Ishikawa (cell line): ENCODE results near the gene CHD2.

ENCODE experiments used
- CEBPB ChIP-seq: IDR thresholded peaks from 2 replicates; pipeline ENCODE4 v1.6.1; 2012
- CREB1 ChIP-seq: IDR thresholded peaks from 2 replicates; pipeline ENCODE4 v1.6.1; 2012; ENCODE audit warnings: low read depth
- EGR1 ChIP-seq: IDR thresholded peaks from 2 replicates; pipeline ENCODE4 v1.6.1; 2012
- EP300 ChIP-seq: IDR thresholded peaks from 2 replicates; pipeline ENCODE4 v1.6.1; 2012; ENCODE audit warnings: borderline replicate concordance
- FOXM1 ChIP-seq: IDR thresholded peaks from 2 replicates; pipeline ENCODE4 v1.6.1; 2012; ENCODE audit warnings: low read depth, borderline replicate concordance
- NFIC ChIP-seq: IDR thresholded peaks from 2 replicates; pipeline ENCODE4 v1.6.1; 2012
- RAD21 ChIP-seq: IDR thresholded peaks from 2 replicates; pipeline ENCODE4 v1.6.1; 2012; ENCODE audit warnings: low read depth
- TAF1 ChIP-seq: IDR thresholded peaks from 2 replicates; pipeline ENCODE4 v1.6.1; 2012; ENCODE audit warnings: low read depth, mild to moderate bottlenecking
- TCF12 ChIP-seq: IDR thresholded peaks from 2 replicates; pipeline ENCODE4 v1.6.1; 2012; ENCODE audit warnings: low read depth
- TEAD4 ChIP-seq: IDR thresholded peaks from 2 replicates; pipeline ENCODE4 v1.6.1; 2012
- YY1 ChIP-seq: IDR thresholded peaks from 2 replicates; pipeline ENCODE4 v1.6.1; 2012; ENCODE audit warnings: low read depth
- ZBTB7A ChIP-seq: IDR thresholded peaks from 2 replicates; pipeline ENCODE4 v1.6.1; 2012; ENCODE audit warnings: low read depth
- TF ChIP-seq, protein P1 (sequence below): IDR thresholded peaks from 2 replicates; pipeline ENCODE4 v1.6.1; 2012; ENCODE audit warnings: low read depth, mild to moderate bottlenecking
- TF ChIP-seq, protein P2 (sequence below): IDR thresholded peaks from 2 replicates; pipeline ENCODE4 v1.6.1; 2012
- TF ChIP-seq, protein P3 (sequence below): IDR thresholded peaks from 2 replicates; pipeline ENCODE4 v1.6.1; 2012

The CHD2 gene

DNA sequence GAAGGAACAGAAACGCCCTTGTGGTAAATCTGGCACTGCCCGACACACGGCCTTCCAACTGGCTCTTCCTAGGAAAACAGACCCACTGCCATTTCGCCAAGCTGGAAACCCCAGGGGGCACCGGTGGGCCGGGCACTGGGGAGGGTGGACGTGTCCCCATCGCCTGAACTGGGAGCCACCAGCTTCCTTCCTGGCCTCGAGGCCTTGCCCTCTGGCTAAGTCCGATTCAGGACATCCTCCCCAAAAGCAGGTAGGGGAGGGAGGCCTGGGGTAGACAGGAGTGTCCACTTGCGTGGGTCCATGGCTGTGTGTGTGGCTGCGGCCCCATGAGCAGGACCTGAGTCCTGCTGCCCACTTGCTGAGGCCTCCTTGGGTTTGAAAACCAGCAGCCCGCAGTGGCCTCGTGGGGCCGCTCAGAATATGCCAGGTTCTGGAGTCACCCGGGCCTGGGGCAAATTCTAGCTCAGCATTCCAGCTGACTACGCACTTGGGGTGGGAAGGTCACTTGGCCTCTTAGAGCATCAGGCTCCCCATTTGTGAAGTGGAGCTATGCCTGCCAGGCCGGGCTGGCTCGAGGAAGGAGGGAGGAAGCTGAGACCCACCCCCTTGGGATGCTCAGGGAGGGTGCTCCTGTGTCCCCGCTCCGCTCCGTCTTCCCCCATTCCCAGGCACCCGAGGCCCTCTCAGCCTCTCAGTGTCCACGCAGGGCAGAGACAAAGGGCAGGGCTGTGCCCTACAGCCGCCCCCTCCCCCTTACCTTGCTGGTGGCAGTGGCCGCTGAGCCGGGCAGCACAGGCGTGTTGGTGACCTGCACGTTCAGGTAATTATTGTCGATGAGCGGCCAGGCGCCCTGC lies 151.3 kb downstream of the CHD2 start:
- TF ChIP-seq NFIC (no peak), FOXM1 (no peak), TAF1 (no peak)

DNA sequence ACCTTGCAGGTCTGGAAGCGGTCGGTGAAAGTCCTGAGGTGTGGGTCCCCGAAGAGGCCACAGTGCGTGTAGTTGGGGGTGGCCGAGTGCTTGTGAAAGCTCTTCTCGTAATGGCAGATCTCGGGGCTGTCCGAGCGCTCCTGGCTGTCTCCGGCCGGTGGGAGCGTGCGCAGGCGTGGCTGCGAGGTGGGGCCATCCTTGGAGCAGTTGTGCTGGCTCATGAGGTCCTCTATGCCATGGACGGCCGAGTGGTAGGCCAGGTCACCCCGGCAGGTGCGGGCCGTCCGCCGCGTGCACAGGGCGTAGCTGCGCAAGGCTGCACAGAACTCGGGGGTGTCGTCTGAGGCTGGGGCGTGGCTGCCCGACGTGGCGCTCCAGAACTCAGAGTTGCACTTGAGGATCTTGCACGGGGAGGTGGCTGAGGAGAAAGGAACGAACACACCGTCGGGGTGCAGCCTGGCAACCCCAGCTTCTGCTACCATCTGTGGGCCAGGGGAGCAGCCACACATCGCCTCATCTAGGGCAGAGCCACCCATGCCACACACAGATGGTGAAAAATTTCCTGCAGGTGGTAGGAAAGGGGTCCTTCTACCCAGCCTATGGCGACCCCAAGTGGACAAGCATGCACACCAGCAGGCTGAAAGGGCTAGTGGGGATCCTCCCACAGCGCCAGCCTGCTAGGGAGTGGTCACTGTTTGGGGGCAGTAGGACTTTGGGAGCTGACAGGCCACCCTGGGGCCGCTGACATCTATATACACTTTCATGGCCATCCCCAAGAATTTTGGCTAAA lies 152.2 kb downstream of the CHD2 start:
- TF ChIP-seq RAD21: peak; percentile 62
- TF ChIP-seq CEBPB: no peak

DNA sequence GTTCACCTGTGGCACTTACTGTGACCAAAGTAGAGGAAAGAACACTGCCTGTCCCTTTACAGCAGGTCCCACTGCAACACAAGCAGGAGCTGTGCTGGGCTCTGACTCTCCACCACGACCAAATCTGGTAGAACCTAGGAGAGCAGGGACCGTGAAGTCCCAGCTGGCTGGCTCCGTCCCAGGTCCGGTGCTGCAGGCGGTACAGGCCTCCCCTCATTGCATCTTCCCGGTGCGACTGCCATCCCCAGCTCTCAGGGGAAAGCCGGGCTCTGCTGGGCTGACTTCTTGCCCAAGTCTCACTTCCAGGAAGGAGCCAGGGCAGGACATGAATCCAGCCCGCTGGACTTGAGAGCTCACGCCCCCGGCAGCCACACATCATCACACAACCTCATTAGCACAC lies 155.1 kb downstream of the CHD2 start:
- no peak for TF ChIP-seq ZBTB7A
- TF ChIP-seq TEAD4: no peak
- TF ChIP-seq, protein P1, sequence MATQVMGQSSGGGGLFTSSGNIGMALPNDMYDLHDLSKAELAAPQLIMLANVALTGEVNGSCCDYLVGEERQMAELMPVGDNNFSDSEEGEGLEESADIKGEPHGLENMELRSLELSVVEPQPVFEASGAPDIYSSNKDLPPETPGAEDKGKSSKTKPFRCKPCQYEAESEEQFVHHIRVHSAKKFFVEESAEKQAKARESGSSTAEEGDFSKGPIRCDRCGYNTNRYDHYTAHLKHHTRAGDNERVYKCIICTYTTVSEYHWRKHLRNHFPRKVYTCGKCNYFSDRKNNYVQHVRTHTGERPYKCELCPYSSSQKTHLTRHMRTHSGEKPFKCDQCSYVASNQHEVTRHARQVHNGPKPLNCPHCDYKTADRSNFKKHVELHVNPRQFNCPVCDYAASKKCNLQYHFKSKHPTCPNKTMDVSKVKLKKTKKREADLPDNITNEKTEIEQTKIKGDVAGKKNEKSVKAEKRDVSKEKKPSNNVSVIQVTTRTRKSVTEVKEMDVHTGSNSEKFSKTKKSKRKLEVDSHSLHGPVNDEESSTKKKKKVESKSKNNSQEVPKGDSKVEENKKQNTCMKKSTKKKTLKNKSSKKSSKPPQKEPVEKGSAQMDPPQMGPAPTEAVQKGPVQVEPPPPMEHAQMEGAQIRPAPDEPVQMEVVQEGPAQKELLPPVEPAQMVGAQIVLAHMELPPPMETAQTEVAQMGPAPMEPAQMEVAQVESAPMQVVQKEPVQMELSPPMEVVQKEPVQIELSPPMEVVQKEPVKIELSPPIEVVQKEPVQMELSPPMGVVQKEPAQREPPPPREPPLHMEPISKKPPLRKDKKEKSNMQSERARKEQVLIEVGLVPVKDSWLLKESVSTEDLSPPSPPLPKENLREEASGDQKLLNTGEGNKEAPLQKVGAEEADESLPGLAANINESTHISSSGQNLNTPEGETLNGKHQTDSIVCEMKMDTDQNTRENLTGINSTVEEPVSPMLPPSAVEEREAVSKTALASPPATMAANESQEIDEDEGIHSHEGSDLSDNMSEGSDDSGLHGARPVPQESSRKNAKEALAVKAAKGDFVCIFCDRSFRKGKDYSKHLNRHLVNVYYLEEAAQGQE: no peak
- no peak for TF ChIP-seq EP300
- no peak for TF ChIP-seq NFIC
- no peak for TF ChIP-seq CEBPB
- no peak for TF ChIP-seq TAF1
- TF ChIP-seq TCF12: no peak
- TF ChIP-seq RAD21: no peak
- no peak for TF ChIP-seq EGR1
- no peak for TF ChIP-seq FOXM1
- TF ChIP-seq YY1: no peak
- TF ChIP-seq CREB1: no peak

DNA sequence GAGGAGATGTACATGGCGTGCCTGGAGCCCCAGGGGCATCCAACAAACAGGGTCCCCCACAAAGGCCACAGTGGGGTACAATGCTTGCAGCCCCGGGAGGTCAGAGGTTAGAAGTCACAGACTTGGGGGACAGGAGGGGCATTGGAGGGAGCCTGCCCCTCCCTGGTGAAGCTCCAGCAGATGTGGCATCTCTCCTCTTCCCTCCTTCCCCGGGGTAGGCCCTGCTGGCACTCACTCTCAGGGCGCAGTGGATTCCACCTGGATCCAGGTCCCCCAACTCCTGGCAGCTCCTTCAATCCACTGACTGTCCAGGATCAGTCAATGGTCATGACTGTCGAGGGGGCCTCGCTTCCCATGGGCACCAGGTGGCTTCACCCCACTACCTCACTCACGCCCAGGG lies 156.7 kb downstream of the CHD2 start:
- TF ChIP-seq TEAD4 (no peak), FOXM1 (no peak), RAD21 (no peak), EP300 (no peak), CEBPB (no peak), EGR1 (no peak), NFIC (no peak), TCF12 (no peak), TAF1 (no peak), CREB1 (no peak), ZBTB7A (no peak), YY1 (no peak)
- TF ChIP-seq, protein P2, sequence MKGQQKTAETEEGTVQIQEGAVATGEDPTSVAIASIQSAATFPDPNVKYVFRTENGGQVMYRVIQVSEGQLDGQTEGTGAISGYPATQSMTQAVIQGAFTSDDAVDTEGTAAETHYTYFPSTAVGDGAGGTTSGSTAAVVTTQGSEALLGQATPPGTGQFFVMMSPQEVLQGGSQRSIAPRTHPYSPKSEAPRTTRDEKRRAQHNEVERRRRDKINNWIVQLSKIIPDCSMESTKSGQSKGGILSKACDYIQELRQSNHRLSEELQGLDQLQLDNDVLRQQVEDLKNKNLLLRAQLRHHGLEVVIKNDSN: no peak
- TF ChIP-seq, protein P1: no peak
- TF ChIP-seq, protein P3, sequence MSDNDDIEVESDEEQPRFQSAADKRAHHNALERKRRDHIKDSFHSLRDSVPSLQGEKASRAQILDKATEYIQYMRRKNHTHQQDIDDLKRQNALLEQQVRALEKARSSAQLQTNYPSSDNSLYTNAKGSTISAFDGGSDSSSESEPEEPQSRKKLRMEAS: no peak

DNA sequence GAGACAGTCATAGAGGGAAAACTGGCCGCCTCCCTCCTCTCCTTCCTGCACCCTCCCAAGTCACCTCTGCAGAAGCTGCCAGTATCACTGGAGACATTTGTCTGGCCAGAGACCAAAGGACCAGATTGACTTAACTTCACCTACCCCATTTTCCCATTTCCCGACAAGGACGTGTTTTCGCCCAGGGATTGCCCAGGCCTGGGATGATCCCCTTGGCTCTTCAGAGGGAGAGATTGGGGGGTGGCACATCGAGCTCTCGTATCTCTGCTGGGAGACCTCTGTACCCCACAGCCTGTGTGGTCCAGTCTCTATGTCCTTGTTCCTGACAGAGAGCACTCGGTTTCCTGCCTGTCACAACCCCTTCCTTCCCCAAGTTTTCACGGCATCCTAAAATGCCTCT lies 157.5 kb downstream of the CHD2 start:
- TF ChIP-seq YY1: no peak
- no peak for TF ChIP-seq EGR1
- TF ChIP-seq, protein P2: no peak
- TF ChIP-seq, protein P3: no peak
- no peak for TF ChIP-seq TAF1
- TF ChIP-seq ZBTB7A: no peak
- no peak for TF ChIP-seq FOXM1
- TF ChIP-seq RAD21: no peak
- TF ChIP-seq EP300: no peak
- no peak for TF ChIP-seq CEBPB
- TF ChIP-seq TEAD4: no peak
- no peak for TF ChIP-seq NFIC
- TF ChIP-seq, protein P1: no peak
- TF ChIP-seq CREB1: no peak
- no peak for TF ChIP-seq TCF12
